Suppressor macrophage (primary cell): ENCODE results near the gene EEF1G.
"Not testable (repeated sequence)": the region's sequence is repeated elsewhere in the genome, so short reads cannot be mapped to it uniquely, and the experiment has no call there.

Experiments
- DNase-seq, 4 experiments: peaks; one replicate each; pipeline ENCODE4 v3.0.0-alpha.2; 2020 to 2022

EEF1G gene

DNA sequence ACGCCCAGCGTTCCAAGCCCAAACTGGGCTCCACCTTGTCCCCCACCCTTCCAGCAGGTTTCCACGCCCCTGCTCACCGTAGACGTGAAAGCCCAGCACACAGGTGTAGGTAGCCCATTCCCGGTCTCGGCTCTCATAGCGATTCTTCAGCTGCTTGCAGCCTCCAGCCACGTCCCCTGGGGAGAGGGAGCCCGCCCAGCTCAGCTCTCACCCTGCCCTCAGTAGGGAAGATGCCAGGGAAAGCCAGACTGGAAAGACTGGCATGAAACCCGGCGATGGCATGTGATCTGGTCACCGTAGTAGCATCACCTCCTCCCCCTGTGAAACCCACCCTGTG is 29.3 kb upstream of the EEF1G start:
- no peak for DNase-seq

DNA sequence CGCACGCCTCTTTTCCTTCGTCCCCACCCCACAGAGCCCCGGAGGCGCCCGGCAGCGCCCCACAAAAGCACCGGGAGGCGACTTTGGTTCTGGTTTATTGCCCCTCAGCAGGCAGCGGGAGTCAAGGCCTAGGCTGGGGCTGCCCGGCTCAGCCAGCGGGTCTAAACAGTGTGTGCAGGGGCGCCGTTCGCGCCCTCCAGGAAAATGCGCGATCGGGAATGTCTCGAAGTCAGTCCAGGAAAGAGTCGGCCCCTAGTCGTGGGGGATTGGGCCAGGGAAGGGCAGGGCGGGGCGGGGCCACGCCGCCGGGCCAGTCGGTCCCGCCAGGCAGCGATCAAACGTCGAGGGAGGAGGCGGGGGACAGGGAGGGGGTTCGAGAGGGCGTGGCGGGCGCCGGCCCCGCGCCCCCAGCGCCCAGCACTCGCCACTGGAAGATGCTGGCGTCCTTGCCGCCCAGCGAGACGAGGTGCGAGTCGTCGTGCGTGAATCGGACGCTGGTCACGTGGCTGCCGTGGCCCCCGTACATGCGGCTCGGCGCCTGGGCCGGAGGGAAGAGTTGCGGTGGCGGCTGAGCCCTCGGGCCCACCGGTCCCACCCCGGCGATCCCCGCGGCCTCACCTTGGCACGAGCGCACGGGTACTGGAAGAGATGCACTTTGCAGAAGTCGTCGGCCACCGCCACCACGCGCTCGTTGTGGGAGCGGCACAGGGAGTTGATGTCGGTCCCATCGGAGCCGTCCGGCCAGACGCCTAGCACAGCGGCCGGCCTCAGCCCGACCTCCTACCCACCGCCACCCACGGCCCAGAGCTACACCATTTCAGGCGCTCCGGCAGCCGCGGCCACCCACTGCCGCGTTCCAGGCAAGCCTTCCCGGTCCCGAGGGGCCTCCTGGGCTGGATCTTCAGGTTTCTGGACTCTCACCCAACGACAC is 28.7 kb upstream of the EEF1G start:
- peak in 3 of 4 experiments; percentile 33 to 65 (median 44) for DNase-seq

DNA sequence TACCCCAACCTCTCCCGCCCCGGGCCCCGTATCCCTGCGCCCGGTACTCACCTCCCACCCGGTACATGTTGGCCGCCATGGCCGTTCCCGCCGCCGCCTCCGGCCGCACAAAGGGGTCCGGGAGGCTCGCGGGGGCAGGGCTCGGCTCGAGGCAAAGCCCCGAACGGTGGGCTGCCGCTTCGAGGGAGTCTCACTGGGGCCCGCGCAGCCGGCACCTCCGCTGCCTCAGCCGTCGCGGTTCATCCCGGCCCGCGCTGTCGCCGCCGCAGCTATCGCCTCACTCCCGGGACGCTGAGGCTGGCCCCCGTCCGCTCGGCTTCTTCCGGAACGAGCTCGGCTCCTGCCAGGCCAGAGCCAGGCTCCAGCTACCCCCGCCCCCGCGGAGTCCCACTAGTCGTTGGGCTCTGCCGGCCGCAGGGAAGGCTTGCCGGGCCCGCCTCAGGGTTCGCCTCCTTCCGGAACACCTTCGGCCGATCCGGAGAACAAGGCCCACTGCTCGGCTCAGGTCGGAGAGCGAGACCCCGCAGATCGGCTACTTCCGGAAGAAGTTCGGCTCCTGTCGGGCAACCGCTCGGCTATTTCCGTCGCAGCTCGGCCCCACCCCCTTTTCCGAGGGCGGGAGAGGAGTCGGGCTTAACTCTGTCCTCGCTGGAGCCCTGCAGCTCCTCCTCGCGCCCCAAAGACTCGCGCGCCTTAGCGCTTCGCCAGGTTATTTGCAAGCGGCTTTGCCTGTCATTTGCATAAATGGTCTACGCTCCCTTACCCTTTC is 27.9 kb upstream of the EEF1G start, which contains the start of gene MTA2:
TSS of gene MTA2 (minus strand) at position 494 of the 769 bp plus-strand sequence. CDS start at position 79, 415 bp downstream.
- DNase-seq, result peak; percentile 99

GRCh38 chr11:62601122-62601371 is 27.4 kb upstream of the EEF1G start:
- peak; percentile 24 to 78 (median 57) for DNase-seq

- no peak for DNase-seq
These were observed 26.9 kb upstream of the EEF1G start for GRCh38 chr11:62600367-62601121.

GRCh38 chr11:62599901-62600300 is 26.2 kb upstream of the EEF1G start:
- DNase-seq, result no peak

GRCh38 chr11:62599069-62599696 is 25.5 kb upstream of the EEF1G start:
- DNase-seq, result peak; percentile 93 to 98 (median 96)

DNA sequence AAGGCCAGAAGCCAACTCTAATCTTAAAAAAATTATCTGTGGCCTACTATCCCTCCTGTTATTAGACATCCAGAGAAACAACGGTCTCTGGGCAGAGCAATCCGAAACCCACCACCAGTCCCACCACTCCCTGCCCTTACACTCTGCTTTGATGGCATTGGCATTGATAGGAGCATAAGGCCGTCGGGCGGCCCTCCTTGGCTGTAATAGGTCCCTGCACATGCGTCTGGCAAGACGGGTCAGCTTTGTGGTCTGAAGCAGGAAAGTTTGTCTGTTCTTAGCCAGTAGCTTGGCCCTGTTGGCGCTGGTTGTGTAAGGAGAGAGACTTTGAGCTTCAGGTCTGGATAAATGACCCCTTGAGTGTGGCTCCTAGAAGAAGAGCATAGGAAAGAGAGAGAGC is 21.4 kb upstream of the EEF1G start:
- no peak for DNase-seq

DNA sequence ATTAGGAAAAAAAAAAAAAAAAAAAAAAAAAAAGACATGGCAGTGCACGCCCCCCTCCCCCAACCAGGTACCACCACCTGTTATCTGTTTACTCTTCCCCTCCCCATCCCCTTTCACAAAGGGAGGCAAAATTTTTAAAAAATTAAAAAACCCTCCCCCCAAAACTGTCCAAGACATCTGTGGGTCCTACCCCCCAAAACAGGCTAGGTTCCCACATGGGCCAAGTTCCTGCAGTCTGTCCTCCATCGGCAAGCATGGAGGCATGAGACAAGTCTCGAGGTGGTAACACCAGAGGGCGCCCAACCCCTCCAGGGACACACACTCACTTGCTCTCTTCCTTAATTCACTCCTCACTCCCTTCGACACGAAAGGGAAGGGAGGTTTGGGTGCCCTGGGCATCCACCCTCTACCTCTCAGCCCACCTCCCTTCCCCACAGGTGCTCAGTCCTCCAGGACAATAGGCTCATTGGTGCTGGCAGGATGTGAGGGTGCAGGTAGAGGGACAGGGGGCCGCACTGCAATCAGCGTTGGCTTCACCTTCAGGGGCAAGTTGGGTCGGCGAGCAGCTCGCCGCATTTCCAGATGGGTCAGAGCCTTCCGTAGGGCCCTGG is 19.8 kb upstream of the EEF1G start:
- DNase-seq, result peak; percentile 89 to 95 (median 92)

DNA sequence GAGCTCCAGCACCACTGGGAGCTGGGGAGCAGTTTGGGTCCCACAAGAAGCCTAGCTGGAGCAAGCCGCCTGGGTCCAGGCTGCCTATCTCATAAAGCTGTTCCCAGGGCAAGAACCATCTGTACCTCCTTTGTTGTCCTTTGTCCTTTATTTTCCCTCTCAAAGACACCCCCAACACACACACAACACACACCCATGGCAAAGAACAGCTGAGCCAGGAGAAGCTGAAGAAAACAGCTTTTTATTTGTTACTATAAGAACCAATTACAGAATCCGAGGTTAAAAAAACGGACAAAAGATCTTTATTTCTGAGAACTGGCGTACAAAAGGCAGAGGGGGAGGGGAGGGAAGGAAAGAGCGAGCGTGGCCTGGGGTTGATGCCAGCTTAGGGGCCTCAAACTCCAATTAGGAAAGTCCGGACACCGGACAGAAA is 19.3 kb upstream of the EEF1G start:
- no peak for DNase-seq

DNA sequence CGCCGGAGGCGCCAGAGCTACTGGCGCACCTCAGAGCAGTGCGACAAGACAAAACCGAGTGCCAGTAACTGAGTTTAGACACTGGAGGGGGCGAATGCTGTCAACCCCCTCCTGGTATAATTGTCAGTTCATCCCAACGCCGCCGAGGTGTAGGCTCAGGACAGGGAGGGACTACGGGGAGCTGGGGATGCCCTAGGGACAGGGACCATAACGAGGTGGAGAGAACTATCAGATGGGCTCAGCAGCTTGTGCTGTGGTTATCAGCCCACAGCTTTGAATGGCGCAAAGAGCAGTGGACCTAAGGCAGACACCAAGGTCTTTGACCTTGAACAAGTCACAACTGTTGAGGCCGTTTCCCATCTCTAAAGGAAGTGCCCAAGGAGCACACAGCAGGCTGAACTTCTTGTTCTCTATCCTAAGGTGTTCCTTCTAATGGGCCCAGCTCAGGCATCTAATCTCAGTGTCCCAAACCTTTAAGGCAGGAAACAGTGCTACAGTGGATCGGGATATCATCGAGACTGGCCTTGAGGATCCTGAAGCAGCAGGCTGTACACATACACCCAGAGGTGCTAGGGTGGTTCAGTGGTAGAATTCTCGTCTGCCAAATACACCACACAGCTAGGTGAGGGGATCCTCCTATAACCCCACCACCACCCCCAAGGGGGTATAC is 18.6 kb upstream of the EEF1G start:
- peak in 2 of 4 experiments; percentile 22 to 36 for DNase-seq

- DNase-seq, result peak; percentile 98 to 99 (median 98)
These were observed 17.9 kb upstream of the EEF1G start, which contains the start of gene TUT1 for GRCh38 chr11:62591448-62592145. Gene TUT1, minus strand, starts transcription at chr11:62591523. Its CDS starts 38 bp downstream, at chr11:62591485.

DNA sequence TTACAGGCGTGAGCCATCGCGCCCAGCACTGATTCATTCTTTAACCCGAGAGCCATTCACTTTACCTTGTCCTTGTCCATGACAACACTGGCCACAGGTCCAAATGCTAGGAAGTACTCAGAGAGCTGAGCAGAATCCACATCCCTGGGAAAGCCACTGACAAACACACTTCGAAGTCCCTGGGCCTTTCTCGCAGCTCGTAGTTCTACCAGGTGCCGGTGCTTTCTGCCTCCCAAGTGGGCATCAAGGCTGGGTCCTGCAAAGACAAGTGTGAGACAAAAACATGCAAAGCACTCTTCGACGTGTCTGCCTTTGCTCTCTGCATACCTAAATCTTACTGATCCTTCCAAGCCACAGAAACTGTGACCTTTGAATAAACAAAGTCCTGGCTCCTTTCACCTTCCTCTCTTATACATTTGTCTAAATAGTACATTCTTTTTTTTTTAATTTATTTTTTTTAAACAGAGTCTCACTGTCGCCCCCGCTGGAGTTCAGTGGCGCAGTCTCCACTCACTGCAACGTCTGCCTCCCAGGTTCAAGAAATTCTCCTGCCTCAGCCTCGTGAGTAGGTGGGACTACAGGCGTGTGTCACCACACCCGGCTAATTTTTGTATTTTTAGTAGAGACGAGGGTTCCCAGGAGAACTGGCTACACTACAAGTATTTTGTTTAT is 15.4 kb upstream of the EEF1G start:
- peak in 3 of 4 experiments; percentile 26 to 33 (median 30) for DNase-seq

DNA sequence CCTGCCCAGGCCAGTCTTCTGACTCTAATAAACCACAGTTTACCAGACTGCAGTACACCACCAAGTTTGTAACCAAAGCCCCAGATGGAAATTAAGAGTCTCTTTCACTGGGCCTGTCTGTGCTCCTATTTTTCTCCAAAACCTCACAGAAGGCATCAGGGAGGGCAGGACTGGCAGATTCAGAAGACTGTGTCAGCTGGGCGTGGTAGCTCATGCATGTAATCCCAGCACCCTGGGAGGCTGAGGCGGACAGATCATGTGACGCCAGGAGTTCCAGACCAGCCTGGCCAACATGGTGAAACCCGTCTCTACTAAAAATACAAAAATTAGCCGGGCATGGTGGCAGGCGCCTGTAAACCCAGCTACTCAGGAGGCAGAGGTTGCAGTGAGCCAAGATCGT is 11.7 kb upstream of the EEF1G start:
- DNase-seq, result not testable (repeated sequence)

DNA sequence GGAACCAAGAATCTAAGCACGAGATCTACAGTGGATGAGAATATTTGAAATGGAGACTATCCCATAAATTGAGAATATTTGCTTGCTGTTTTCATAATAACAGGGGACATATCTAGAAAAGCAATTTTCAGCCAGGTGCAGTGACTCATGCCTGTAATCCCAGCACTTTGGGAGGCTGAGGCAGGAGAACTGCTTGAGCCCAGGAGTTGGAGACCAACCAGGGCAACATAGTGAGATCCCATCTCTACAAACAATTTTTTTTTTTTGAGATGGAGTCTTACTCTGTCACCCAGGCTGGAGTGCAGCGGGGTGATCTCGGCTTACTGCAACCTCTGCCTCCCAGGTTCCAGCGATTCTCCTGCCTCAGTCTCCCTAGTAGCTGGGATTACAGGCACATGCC is 8.0 kb upstream of the EEF1G start:
- DNase-seq, result not testable (repeated sequence)

DNA sequence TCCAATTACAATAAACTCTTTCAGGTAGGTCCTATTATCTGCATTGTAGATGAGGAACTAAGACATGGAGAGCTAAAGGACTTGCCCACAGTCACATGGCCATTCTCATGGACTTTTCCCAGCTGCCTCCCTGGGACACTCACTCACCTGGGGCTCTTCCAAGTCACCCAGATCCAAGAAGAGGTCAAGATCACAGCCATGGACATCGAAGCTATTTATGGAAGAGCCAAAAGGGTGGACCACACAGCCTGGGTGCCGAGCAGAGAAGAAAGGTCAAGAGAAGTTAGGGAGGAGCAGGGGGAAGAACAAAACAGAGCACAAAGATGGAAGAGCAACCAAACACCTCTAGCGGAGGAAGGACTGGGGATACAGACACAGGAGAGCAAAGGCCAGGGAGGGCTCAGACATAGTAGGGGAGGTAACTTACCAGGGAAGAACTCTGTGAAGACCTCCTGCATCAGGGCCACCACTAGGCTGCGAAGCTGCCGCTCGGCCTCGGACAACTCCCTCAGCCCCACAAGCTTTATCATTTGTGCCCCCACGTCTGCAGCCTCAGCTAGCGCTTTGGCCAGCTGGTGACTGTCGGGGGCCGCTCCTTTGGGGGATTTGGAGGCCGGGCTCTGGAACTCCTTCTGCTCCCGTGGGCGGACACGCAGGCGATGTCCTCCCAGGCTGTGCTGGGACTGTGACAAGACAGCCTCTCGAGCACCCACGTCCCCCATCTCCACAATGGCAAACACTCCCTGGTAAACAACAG is 7.4 kb upstream of the EEF1G start:
- no peak for DNase-seq

- no peak for DNase-seq
These were observed 5.6 kb upstream of the EEF1G start for GRCh38 chr11:62579252-62579651.

DNA sequence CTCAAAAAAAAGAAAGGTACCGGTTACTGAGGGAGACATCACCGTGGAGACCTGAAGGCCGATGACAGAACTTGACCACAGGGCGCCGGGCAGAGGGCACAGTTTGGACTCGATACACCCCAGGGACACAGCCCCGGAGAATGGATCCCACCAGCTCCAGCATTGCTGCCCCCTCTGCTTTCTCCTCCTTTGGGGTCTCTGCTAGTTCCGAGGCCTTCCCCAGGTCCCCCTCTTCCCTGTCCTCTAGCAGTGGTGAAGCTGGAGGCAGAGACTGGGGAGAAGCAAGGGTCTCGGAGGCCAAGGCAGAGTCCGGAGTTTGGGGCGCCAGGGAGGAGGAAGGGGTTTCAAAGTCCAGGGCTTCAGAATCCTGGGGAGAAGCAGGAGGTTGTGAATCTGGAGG is 4.8 kb upstream of the EEF1G start:
- no peak for DNase-seq

GRCh38 chr11:62577046-62577714 is 3.5 kb upstream of the EEF1G start:
- DNase-seq, result peak; percentile 52 to 73 (median 66)
